WERI-Rb-1 (cell line): ENCODE measurements around the gene ANKRD34B.

Experiments used
- DNase-seq: peaks from one replicate; pipeline ENCODE4 v3.0.0-alpha.2; 2020
- H3K27ac ChIP-seq: fragments of 250-450 bp; sonication (Bioruptor Pico); 2 replicates; pipeline ENCODE4 v1.5.1; 2020; ENCODE audit warnings: mild to moderate bottlenecking, moderate library complexity
- H3K27me3 ChIP-seq: fragments of 250-450 bp; sonication (Bioruptor Pico); 2 replicates; pipeline ENCODE4 v1.5.1; 2021; ENCODE audit warnings: mild to moderate bottlenecking, low read depth, moderate library complexity; ENCODE audit not compliant: insufficient read depth, severe bottlenecking
- H3K36me3 ChIP-seq: fragments of 250-450 bp; sonication (Bioruptor Pico); 2 replicates; pipeline ENCODE4 v1.5.1; 2020; ENCODE audit warnings: mild to moderate bottlenecking, moderate library complexity
- H3K4me3 ChIP-seq: 2 replicates; pipeline ENCODE4 v1.5.1; 2011; ENCODE audit warnings: low read depth, mild to moderate bottlenecking, control low read depth, low read length
- H3K9me3 ChIP-seq: fragments of 250-450 bp; sonication (Bioruptor Pico); 2 replicates; pipeline ENCODE4 v1.5.1; 2021; ENCODE audit warnings: mild to moderate bottlenecking, moderate library complexity; ENCODE audit not compliant: severe bottlenecking
- CTCF ChIP-seq: IDR thresholded peaks from 2 replicates; pipeline ENCODE4 v1.5.1; 2011; ENCODE audit warnings: low read depth, mild to moderate bottlenecking, control low read depth, inconsistent platforms, low read length

Gene ANKRD34B

GRCh38 chr5:80540691-80541090 is 29.4 kb downstream of the ANKRD34B start:
- no peak for TF ChIP-seq CTCF
- no peak overlapping the region for H3K4me3 ChIP-seq
- no peaks in the 10 kb centered on the region for H3K27me3 ChIP-seq
- no peak overlapping the region for H3K27ac ChIP-seq
- DNase-seq, result no peak
- no peaks in the 10 kb centered on the region for H3K36me3 ChIP-seq
- no peaks in the 10 kb centered on the region for H3K9me3 ChIP-seq

- Histone ChIP-seq H3K27ac (no peak overlapping the region), H3K9me3 (no peaks in the 10 kb centered on the region), H3K4me3 (no peak overlapping the region), H3K36me3 (no peaks in the 10 kb centered on the region), H3K27me3 (no peaks in the 10 kb centered on the region)
- TF ChIP-seq CTCF, result no peak
- no peak for DNase-seq
These were observed 53.3 kb downstream of the ANKRD34B start for GRCh38 chr5:80516826-80517225.

GRCh38 chr5:80509362-80509761 is 60.7 kb downstream of the ANKRD34B start:
- no peak overlapping the region for H3K27ac ChIP-seq
- H3K36me3 ChIP-seq, result no peaks in the 10 kb centered on the region
- no peak for DNase-seq
- no peaks in the 10 kb centered on the region for H3K9me3 ChIP-seq
- no peak overlapping the region for H3K4me3 ChIP-seq
- TF ChIP-seq CTCF, result no peak
- H3K27me3 ChIP-seq, result no peaks in the 10 kb centered on the region

GRCh38 chr5:80508844-80509243 is 61.2 kb downstream of the ANKRD34B start:
- no peak for TF ChIP-seq CTCF
- DNase-seq, result no peak
- no peaks in the 10 kb centered on the region for H3K27me3 ChIP-seq
- no peaks in the 10 kb centered on the region for H3K36me3 ChIP-seq
- H3K9me3 ChIP-seq, result no peaks in the 10 kb centered on the region
- H3K4me3 ChIP-seq, result no peak overlapping the region
- no peak overlapping the region for H3K27ac ChIP-seq

- Histone ChIP-seq H3K36me3 (no peaks in the 10 kb centered on the region), H3K9me3 (no peaks in the 10 kb centered on the region), H3K4me3 (no peak overlapping the region)
These were observed 62.4 kb downstream of the ANKRD34B start for GRCh38 chr5:80507663-80508062.

More at GRCh38 chr5:80507663-80508062, 62.4 kb downstream of the ANKRD34B start:
- DNase-seq, result no peak
- no peak for TF ChIP-seq CTCF
- Histone ChIP-seq H3K27me3 (no peaks in the 10 kb centered on the region), H3K27ac (no peak overlapping the region)
